HL-60 (cell line): Measurements from ENCODE around the gene ZPLD1.

Source experiments
- GABPA ChIP-seq: IDR thresholded peaks from 2 replicates; pipeline ENCODE4 v1.6.1; 2012; ENCODE audit warnings: low read depth
- TF ChIP-seq, protein P1 (sequence below): IDR thresholded peaks from one replicate; pipeline ENCODE4 v1.5.1; 2011; ENCODE audit warnings: low read length, control low read depth, inconsistent platforms; ENCODE audit not compliant: insufficient read depth

DNA sequence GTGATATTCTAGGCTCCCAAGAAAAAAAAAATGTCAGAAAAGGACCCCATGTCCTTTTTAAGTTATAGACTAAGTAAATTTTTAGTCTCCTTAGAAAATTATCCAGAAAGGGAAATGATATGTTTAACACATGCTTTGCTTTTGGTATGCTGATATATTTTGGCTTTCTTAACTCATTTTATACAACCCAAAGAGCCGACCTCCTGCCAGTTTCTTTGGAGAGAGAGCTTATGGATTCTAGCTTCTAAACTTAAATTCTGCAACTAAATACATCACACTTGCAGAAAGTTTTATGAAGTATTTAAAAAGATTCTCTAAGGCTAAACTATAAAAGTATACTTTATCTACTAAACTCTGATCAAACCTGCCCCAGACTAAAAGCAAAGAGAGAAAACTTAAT is 43.9 kb upstream of the ZPLD1 start:
- TF ChIP-seq GABPA, result no peak
- TF ChIP-seq, protein P1, sequence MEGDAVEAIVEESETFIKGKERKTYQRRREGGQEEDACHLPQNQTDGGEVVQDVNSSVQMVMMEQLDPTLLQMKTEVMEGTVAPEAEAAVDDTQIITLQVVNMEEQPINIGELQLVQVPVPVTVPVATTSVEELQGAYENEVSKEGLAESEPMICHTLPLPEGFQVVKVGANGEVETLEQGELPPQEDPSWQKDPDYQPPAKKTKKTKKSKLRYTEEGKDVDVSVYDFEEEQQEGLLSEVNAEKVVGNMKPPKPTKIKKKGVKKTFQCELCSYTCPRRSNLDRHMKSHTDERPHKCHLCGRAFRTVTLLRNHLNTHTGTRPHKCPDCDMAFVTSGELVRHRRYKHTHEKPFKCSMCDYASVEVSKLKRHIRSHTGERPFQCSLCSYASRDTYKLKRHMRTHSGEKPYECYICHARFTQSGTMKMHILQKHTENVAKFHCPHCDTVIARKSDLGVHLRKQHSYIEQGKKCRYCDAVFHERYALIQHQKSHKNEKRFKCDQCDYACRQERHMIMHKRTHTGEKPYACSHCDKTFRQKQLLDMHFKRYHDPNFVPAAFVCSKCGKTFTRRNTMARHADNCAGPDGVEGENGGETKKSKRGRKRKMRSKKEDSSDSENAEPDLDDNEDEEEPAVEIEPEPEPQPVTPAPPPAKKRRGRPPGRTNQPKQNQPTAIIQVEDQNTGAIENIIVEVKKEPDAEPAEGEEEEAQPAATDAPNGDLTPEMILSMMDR, result no peak
